Nephron progenitor cell (in vitro differentiated cells): Measurements from ENCODE around the gene TIMMDC1.

Source experiments
- DNase-seq: peaks from one replicate; pipeline ENCODE4 v3.0.0; 2021
- H3K27ac Mint-ChIP-seq: 2 replicates; pipeline ENCODE4 v1.8.0; 2021; ENCODE audit warnings: mild to moderate bottlenecking, moderate library complexity, mixed read lengths
- H3K27me3 Mint-ChIP-seq: 2 replicates; pipeline ENCODE4 v1.8.0; 2021; ENCODE audit warnings: mild to moderate bottlenecking, low read depth, mixed read lengths; ENCODE audit not compliant: poor library complexity
- H3K36me3 Mint-ChIP-seq: 2 replicates; pipeline ENCODE4 v1.8.0; 2021; ENCODE audit warnings: low read depth, mixed read lengths
- H3K4me1 Mint-ChIP-seq: 2 replicates; pipeline ENCODE4 v1.8.0; 2021; ENCODE audit warnings: mixed read lengths
- H3K4me3 Mint-ChIP-seq: 2 replicates; pipeline ENCODE4 v1.8.0; 2021; ENCODE audit warnings: mild to moderate bottlenecking, moderate library complexity, mixed read lengths
- H3K9me3 Mint-ChIP-seq: 2 replicates; pipeline ENCODE4 v1.8.0; 2021; ENCODE audit warnings: mild to moderate bottlenecking, moderate library complexity, mixed read lengths
- CTCF ChIP-seq: fragments of 200-600 bp; sonication (generic); IDR thresholded peaks from 2 replicates; pipeline ENCODE4 v1.5.0; 2021; ENCODE audit warnings: antibody characterized with exemption

TIMMDC1 gene

GRCh38 chr3:119531151-119531550 lies 32.8 kb downstream of the TIMMDC1 start:
- H3K36me3 Mint-ChIP-seq = peaks cover 2% of the 10 kb centered on the region
- DNase-seq = no peak
- TF ChIP-seq CTCF = no peak
- no peaks in the 10 kb centered on the region for H3K27me3 Mint-ChIP-seq
- no peak overlapping the region for H3K27ac Mint-ChIP-seq
- H3K9me3 Mint-ChIP-seq = no peaks in the 10 kb centered on the region
- H3K4me1 Mint-ChIP-seq = peaks cover 5% of the 10 kb centered on the region
- H3K4me3 Mint-ChIP-seq = no peak overlapping the region

GRCh38 chr3:119534296-119534695 lies 35.9 kb downstream of the TIMMDC1 start:
- Mint-ChIP-seq H3K4me1 (peaks cover 5% of the 10 kb centered on the region), H3K9me3 (no peaks in the 10 kb centered on the region), H3K4me3 (no peak overlapping the region), H3K36me3 (no peaks in the 10 kb centered on the region), H3K27me3 (no peaks in the 10 kb centered on the region), H3K27ac (no peak overlapping the region)
- DNase-seq = no peak
- TF ChIP-seq CTCF = no peak

GRCh38 chr3:119536757-119537156 lies 38.4 kb downstream of the TIMMDC1 start:
- Mint-ChIP-seq H3K27ac (no peak overlapping the region), H3K9me3 (no peaks in the 10 kb centered on the region), H3K27me3 (no peaks in the 10 kb centered on the region), H3K36me3 (no peaks in the 10 kb centered on the region), H3K4me3 (no peak overlapping the region), H3K4me1 (peaks cover 5% of the 10 kb centered on the region)
- no peak for DNase-seq
- no peak for TF ChIP-seq CTCF

GRCh38 chr3:119538772-119539171 lies 40.4 kb downstream of the TIMMDC1 start:
- no peaks in the 10 kb centered on the region for H3K27me3 Mint-ChIP-seq
- H3K4me1 Mint-ChIP-seq = peaks cover under 1% of the 10 kb centered on the region
- H3K36me3 Mint-ChIP-seq = no peaks in the 10 kb centered on the region
- no peak for DNase-seq
- H3K27ac Mint-ChIP-seq = no peak overlapping the region
- no peak overlapping the region for H3K4me3 Mint-ChIP-seq
- TF ChIP-seq CTCF = no peak
- peaks cover 5% of the 10 kb centered on the region for H3K9me3 Mint-ChIP-seq

- no peaks in the 10 kb centered on the region for H3K36me3 Mint-ChIP-seq
- peaks cover 5% of the 10 kb centered on the region for H3K9me3 Mint-ChIP-seq
- peaks cover 6% of the 10 kb centered on the region for H3K27me3 Mint-ChIP-seq
- H3K27ac Mint-ChIP-seq = no peak overlapping the region
- TF ChIP-seq CTCF = no peak
- DNase-seq = no peak
- no peaks in the 10 kb centered on the region for H3K4me1 Mint-ChIP-seq
- H3K4me3 Mint-ChIP-seq = no peak overlapping the region
These were observed 43.2 kb downstream of the TIMMDC1 start for GRCh38 chr3:119541547-119541946.

GRCh38 chr3:119542168-119542767 lies 43.9 kb downstream of the TIMMDC1 start:
- Mint-ChIP-seq H3K9me3 (peaks cover 5% of the 10 kb centered on the region), H3K4me3 (no peak overlapping the region), H3K36me3 (no peaks in the 10 kb centered on the region), H3K27me3 (peaks cover 8% of the 10 kb centered on the region), H3K4me1 (no peaks in the 10 kb centered on the region), H3K27ac (no peak overlapping the region)
- no peak for DNase-seq
- TF ChIP-seq CTCF = no peak
